NCI-H1105 treated with DMSO at 0.1 percent for 48 hours (cell line): ENCODE measurements around the gene TWIST1.

Source experiments
- DNase-seq: peaks from one replicate; lab custom pipeline; 2025; lab: John Stamatoyannopoulos, UW

Gene TWIST1

GRCh38 chr7:19095353-19095860, 22.0 kb downstream of the TWIST1 start:
- DNase-seq: no peak

GRCh38 chr7:19094598-19095352, 22.7 kb downstream of the TWIST1 start:
- no peak for DNase-seq

- DNase-seq: no peak
Measured at GRCh38 chr7:19094138-19094537, 23.3 kb downstream of the TWIST1 start.

- DNase-seq: no peak
Measured at GRCh38 chr7:19091550-19092200, 25.8 kb downstream of the TWIST1 start.

GRCh38 chr7:19090526-19090925, 26.9 kb downstream of the TWIST1 start:
- no peak for DNase-seq

- DNase-seq: no peak
Measured at GRCh38 chr7:19089797-19090196, 27.6 kb downstream of the TWIST1 start.

- DNase-seq: no peak
Measured at GRCh38 chr7:19089378-19089777, 28.1 kb downstream of the TWIST1 start.

- DNase-seq: no peak
Measured at GRCh38 chr7:19080093-19080492, 37.3 kb downstream of the TWIST1 start.

DNA sequence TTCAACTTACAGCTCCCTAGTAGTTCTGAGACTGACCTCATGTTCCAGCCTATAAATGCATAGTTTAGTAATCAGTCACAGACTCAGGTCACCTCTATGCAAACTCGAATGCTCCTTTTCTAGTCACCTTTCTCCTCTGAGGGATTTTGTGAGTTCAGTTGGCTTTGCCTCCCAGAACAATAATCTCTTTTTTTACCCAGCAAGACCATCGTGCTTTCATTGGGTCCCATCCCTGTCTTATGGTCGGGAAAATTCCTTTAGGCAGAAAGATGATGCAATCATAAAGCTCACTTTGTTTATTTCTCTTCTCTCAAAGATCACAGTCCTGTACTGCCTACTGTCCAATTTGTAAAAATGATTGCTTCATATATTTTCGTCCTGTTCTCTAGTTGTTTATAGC, 38.4 kb downstream of the TWIST1 start:
- no peak for DNase-seq

DNA sequence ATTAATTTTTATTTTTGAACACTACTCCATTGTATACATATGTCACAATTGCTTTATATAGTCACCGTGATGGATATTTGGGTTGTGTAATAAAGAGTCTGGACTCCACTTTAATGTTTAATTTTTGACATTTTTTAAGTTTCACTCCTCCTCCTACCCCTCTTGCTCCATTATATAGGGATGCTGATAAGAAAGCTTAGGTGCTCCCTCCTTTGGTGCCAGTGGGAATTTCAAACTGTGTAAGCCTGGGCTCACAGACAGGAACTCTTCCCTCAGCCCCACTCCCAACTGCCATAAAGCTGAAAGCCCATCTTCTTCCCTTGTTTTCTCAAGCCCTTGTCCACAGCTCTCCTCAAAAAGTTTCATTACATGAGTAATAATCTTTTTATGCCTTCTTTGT, 47.6 kb downstream of the TWIST1 start:
- no peak for DNase-seq

GRCh38 chr7:19066170-19066569, 51.3 kb downstream of the TWIST1 start:
- DNase-seq: no peak
